Stimulated activated CD8-positive, alpha-beta memory T cell treated with anti-CD3 and anti-CD28 coated beads, Interleukin-2, amount 100 ng/mL, for 1 hour (primary cell): ENCODE results near the gene C2orf66.

Source experiments
- DNase-seq, 2 donors: peaks; one replicate each; pipeline ENCODE4 v3.0.0-alpha.2; 2020; ENCODE audit warnings: low read depth in 2 of 2

Gene C2orf66

DNA sequence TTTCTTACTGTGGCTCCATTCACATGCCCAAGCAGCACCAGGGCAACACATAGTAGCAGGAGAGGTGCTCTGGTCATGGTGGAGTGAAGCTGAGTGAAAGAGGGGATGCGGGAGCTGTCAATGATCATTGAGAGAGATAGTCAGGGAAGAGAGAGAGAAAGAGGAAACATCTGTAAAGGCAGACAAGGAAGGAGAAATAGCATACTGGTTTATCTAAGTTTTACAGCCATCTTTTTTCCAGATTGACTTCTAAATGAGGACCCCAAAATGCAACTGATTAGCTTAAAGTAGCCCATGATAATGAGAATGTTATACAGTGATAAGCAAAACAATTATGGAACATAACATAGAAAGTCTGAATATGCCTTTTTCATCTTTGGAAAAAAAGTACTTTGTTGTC lies at the start of gene C2orf66:
C2orf66 (minus strand) TSS at position 96 of the 400 bp plus-strand sequence; CDS start at position 77, 19 bp downstream.
- DNase-seq = no peak

DNA sequence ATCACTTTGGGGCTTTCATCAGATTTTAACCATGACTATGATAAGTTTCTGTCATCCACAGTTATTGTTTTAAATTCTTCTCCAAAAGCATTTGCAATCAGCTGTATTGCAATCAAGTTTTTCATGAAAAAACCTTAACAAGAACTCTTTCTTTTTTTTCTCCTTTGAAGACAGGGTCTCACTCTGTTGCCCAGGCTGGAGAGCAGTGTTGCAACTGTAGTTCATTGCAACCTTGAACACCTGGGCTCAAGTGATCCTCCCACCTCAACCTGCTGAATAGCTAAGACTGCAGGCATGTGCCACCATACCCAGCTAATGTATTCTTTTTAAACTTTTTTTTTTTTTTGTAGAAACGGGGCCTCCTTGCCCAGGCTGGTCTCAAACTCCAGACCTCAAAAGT lies 45.5 kb upstream of the C2orf66 start:
- DNase-seq = no peak

DNA sequence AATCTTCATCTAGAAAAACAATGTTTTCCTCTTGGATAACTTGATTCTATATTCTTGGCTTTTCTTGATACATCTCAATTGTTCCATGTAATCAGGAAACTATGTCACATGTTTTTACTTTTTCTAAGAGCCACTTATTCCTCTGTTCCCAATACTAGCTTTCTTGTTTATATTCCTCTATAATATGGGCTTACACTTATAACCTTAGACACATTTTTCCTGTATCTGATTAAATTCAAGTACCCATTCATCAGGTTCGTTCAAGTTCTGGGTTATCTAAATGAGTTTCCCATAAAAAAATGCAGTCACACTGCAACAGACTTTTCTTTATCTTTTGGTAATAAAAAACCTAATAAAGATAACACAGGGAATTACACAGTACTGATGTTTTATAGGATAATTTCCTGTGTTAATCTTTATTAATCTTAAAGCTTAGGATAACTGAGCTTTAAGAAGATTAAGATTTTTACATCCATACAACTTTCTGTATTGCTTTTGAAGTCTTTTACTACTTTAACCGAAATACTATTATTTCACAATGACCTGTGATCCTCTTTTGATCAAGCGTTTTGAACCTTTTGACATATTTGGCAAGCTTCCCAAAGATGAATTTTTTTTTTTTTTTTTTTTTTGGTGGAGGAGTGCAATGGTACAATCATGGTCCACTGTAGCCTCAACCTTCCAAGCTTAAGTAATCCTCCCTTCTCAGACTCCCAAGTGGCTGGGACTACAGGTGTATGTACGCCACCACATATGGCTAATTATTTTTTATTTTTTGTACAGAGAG lies 44.3 kb upstream of the C2orf66 start:
- DNase-seq = no peak

DNA sequence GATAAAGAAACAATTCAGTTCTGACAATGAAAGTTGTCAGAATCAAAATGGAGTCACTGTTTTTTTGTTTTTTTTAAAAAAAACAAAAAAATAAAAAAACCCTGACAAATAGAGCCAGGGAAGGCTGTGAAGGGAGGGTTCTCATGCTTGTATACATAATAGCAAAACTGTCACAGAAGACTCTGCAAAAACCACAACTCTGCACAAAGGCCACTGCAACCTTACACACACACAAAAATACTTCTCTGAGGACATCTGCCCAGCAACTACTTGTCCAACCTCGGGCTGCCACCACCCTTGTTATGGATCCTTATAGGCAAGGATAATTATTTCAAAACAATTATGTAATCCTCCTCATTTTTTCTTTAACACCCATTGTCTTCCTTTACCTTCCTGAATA lies 41.9 kb upstream of the C2orf66 start:
- DNase-seq = no peak

DNA sequence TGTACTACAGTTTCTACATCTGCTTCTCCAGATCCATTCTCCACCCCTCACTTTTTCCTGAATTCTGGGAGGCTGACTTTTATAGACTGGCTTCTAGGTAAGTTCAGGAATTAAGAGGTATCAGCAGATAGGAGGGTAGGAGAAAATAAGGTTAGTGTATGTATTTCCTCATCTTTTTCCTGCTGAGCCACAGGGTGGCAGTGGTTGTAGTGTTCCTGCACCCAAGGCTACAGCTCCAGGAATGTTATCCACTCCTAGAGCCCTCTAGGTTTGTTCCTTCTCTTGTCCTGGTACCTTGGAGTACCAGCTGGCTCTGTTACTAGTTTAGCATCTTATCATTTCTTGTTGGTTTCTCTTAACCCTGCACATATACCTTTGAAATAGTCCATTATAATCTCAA lies 40.7 kb upstream of the C2orf66 start:
- no peak for DNase-seq

DNA sequence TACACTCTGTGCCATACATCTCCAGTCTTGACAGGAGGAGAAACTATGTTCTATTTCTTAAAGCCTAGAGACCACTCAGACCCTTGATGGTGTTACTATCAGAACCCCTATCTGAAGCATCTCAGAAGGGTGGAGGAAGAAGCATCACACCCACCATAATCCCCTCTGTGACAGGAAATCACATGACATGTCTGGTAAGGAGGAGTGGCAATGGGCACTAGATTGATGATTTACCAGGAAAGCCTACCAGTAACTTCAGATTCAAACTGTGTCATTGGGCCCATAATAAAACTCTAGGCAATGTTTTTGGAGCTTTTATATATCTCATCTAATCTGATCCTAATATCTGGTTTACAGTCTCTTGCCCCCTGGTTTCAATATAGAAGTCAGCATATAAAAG lies 37.1 kb upstream of the C2orf66 start:
- no peak for DNase-seq

DNA sequence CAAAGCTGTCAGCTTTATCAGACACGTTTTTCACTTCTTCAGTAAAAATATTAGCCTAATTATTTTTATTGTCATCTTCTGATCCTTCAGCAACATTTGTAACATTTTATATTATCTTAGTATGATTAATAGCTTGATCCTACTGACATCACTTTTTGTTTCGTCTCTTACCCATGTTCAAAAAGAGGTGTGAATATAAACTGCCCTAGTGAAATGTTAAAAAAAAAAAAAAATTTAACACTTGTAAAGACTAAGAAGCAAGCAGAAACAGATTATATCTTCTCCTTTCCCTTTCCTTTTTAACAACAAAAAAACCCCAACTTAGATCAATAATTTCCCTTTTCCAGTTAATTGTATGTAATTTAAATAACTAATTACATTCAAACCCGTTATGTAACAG lies 36.2 kb upstream of the C2orf66 start:
- DNase-seq = no peak

DNA sequence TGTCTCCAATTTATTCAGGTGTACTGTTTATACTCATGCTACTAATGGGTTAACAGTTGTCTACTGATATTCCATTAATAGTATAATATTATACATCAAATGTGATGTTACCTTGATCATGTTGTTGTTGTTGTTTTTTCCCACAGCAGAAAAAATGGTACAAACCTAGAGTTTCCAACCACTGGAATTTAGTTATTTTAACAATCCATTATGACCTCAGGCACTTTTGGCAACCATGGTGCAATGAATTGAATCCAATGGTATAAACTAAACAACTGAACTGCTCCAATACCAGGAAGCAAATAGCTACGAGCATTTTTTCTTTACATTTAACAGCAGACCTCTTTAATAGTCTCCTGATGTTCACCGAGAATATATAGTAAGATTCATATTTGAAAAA lies 31.0 kb upstream of the C2orf66 start:
- no peak for DNase-seq

DNA sequence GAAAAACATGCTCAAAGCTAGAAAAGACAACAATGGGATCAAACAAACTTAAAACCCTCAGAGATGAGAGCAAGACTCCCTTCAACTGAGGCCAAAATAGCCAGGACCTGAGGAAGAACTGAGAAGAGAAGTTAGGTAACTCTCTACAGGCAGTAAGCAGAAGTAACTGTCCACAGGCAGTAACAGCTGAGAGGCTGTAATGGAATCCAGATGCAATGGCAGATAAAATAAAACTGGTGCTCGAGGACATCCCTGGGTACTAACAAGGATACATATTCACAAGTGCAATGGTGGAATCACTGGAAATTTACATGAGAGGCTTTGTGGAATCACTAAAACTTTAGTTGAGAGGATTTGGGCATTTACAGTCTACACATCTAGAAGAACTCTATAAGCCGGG lies 30.4 kb upstream of the C2orf66 start:
- DNase-seq = no peak

DNA sequence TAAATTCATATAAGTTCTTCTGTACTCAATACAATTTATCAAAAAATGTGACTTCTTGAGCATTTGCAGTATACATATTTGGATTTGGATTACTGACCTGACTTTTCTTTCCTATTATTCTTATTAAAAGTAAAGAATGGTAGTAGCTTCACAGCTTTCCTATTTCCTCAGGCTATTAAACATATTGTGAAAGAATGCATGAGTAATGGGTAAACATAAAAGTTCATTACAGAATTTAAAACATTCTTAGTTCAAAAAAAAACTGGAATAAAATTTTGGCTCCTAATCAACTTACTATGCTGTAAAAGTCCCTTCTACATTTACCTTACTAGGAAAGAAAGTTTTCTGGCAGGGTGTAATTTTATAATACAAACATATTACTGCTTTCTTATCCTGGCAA lies 27.3 kb upstream of the C2orf66 start:
- no peak for DNase-seq

DNA sequence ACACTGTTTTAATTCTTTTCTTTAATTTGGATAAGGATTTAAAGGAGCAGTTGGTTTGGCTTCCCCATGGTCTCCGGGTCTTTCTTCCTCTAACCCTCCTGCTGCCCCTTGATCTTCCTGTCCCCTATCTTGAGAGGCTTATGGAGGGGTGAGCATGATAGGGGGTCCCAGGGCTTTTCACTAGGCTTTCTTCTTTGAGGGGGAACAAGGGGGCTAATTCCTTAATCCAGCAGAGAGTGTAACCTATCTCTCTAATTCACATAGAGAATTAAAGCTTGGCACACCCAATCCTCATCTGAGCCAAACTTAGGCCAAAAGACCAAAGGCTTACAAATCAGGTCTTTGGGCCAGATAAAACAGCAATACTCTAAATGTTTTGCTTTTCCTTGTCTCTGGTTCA lies 21.5 kb upstream of the C2orf66 start:
- no peak for DNase-seq

DNA sequence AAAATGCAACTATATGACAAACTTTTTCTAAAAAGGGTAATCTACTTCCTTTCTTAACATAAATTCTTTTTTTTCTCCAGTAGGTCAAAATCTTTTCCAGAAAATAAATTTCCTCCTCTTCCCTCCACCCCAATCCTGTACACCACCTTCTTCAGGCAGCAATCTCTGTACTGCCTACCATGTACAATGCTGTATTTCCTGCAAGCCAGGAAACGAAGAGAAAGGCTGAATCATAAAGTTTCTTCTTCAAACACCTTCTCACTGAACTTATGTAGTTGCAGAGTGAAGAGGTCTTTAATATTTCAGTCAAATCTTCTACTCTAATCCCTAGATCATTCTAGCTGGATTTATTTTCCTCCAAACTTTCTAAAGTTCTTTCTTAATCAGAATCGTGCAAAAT lies 18.2 kb upstream of the C2orf66 start:
- no peak for DNase-seq

DNA sequence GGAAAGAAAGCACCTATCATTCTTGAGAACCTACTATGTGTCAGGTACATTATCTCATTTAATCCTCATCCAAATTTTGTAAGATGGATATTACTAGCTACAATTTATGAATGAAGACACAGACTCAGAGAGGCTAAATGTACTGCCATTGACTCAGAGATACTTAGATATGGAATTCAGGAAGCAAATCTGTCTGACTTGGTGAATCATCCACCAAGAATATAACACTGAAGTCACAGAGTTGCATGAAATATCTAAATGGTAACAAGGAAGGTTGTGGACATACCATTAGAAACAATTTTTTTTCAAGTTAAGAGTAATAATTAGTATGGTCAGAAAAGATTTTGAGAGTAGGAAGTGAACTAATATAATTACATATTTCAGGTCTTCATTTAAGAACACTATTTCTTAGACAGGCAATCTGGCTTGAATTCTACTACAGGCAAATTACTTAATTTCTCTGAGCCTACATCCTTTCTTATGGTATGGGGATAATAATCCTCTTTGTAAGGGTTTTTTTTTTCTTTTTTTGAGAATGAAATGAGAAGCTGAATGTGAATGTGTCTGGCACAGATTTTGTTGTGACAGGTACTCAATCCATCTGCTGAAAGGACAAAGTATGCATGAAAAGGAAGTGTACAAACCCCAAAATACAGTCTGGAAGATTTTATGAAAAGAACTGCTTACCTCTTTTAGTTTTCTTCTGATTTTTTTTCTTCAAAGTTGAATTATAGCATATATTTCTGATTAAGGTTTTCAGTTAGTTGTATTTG lies 14.8 kb upstream of the C2orf66 start:
- no peak for DNase-seq

DNA sequence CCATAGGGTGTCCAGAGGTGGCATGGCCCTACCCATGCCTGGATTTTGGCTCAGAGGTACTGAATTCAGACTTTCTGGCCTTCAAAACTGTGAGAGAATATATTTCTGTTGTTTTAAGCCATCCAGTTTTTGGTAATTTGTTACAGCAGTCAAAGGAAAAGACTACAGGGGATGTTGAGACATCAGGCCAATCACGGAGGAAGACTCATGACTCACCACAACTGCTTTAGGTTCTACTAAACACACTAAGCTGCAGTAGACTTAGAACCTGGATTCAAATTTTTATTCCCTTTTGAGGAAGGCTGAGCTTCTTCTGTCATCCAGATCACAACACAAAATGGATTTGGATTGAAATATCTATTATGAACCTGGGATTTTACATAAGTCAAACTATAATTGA lies 12.0 kb upstream of the C2orf66 start:
- DNase-seq = no peak

DNA sequence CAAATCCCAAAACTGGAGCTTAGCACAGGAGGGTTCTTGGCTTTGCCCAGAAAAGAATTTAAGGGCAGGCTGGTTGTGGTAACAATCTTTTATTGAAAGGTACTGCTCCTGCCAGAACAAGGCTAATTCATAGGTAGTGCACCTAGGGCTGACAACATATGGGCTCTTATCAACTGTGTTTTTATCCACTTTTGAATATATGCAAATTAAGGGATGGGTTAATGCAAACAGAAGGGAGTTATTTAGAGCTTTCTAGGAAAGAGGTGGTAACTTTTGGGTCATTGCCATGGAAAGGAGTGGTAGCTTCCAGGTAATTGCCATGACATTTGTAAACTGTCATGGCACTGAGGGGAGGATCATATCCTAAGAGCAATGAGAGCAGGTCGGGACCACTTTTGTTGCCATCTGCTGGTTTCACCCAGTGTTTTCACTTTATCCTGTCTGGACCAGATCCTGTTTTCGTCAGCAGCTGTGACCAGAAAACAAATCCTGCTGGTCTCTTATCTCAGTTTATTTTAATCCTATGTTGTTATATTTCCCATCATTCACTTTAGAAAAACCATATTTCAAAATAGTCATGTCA lies 981 bp downstream of the C2orf66 start:
- DNase-seq = no peak

DNA sequence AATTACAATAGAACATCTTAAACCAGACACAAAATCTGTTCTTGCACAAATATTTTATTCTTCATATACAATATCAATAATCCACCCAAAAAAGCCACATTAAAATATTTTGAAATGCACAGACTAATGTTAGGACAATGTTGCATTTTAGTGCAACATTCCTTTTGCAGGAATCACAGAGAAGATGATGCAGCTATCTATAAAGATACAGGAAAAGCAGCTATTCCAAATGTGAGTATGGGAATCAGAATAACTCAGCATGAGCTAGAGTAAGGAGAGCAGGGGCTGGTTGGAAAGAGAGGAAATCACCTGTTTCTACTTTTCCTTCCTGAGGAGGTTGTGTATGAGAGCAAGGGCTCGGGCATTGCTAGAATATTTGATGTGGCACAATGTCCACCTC lies 4.8 kb downstream of the C2orf66 start:
- no peak for DNase-seq

DNA sequence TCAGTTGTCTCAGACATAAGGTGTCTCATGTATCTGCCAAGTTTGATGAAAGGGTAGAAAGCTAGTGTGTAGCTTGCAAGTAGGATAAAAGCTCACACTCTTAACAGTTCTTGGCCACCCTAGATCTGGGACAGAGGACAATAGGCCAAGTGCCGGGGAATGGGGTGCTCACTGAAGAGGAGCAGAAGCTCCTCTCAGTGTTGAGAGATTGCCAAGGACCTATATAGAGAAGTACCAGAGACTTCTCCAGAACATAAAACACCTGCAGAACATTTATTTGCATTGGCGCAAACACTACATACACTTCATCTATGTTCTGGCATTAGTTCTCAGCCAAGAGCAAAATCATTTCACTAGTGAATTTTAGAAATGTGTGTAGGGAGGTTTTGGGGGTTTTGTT lies 6.8 kb downstream of the C2orf66 start:
- DNase-seq = no peak

DNA sequence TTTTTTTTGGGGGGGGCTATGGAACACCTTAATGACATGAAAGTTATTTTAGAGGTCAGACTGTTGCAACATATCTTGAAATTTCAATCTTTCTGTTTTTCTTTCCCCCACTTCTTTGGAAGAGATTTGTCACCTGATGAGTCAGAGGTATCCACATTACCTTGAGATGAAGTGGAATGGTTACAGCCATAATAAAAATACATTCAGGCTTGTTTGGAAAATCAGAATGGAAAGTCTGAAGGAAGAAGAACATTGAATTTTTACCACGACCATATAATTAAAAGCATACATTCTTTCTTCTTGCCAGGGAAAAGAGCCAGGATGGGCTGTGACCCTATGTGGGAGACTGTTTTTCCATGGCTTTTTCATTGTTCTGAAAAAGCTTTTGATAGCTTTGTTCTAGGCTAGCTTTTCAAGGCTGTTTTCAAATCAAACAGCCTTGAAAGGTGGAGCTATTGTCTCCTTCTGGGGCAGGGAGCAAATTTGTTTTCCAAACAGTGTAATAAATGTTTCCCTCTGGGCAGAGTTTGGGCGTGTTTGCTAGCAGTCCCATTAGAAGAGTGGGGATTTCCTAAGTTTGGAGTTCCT lies 7.4 kb downstream of the C2orf66 start:
- no peak for DNase-seq

DNA sequence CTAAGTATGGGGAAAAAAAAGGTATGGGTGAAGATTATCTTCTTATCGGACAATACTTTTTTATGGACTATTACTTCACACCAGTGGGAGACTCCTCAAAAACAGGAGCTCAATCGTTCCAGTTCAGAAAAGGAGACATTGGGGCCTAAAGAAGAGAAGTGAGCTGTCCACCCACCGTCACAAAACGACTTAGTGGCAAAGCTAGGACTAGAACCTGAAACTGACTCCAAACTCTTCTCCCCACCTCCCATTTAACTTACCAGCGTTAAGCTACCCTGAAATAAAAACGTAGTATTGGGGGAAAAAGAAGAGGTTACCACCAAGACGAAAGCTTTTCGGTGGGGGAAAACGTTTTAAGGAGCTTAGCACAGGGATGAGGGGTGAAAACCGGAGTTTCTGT lies 10.2 kb downstream of the C2orf66 start:
- DNase-seq = no peak

DNA sequence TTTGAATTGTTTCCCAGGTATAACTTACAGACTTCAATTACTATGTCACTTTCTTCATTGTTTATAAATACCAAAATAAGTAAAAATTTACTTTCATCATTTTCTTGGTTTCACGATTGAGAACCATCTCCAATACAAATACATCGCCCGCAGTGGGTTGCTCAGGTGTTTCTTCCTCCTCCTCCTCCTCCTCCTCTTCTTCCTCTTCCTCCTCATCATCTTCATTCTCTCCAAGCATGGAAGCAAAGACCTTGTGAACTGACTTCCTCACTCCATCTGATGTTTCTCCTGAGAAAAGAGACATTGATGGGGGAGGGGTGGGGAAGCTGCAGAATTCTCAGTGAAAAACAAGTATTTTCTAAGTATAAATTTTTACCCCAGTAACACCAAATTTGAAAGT lies 16.3 kb downstream of the C2orf66 start:
- DNase-seq = no peak

DNA sequence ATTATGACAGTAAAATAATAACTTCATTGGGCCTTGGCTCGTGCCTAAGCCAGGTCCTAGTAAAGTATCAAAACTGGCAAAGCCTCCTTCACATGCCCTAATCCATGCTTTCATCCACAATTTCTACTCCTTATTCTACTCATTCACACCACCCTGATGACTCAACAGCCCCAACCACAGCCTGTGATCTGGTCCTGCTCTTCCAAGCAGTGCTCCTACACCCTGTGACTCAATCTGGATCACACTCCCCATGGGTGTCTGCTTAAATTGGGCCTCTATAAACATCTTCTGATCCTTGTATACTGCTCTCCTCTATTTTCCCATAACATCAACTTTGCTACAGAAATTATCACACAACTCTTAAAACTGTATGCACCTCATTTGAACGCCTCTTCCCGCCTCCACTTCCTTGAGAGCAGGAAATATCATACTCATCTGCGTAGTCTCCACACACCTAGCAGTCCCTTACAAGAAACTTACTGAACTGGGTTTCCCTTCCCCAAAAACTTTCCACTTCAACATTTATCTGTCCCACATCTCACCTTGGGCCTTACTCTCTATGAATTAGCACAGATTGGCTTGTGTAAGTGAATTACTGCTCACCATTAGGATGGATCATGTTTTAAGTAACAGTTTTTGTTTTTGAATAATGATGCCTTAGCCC lies 25.6 kb downstream of the C2orf66 start:
- no peak for DNase-seq

DNA sequence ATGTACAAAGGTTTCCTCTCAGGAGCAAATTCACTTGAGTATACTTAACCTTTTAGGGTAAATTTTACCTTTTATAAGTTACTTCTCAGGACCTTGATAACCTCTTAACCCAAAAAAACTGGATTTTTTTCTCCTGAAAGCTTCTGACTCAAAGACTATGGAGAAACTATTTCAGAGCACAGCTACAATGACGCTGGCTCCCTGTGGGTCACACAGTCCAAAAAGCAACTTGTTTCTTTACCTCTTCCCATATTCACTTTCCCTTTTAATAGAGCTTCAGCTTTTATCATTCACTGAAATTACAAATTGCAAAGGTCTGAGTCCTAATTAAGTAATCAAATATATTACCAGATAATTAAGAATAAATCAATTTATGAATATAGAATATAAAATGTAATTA lies 42.1 kb downstream of the C2orf66 start:
- DNase-seq = no peak
